Body of pancreas (tissue), 4 donors: ENCODE data around the gene HEBP1.

Source experiments
- POLR2A ChIP-seq, 3 donors: fragments of 450-650 bp; IDR thresholded peaks; one replicate each; pipeline ENCODE4 v1.6.1; 2016; ENCODE audit warnings: antibody characterized with exemption in 3 of 3, mild to moderate bottlenecking in 2 of 3
- TF ChIP-seq, protein P1 (sequence below), 7 experiments: fragments of 450-650 bp in 4 of 7; fragments of 200-600 bp in 3 of 7; sonication (generic) in 3 of 7; IDR thresholded peaks; one replicate each; pipeline ENCODE4 v1.5.1; 2016 to 2019; ENCODE audit warnings: antibody characterized with exemption in 7 of 7

DNA sequence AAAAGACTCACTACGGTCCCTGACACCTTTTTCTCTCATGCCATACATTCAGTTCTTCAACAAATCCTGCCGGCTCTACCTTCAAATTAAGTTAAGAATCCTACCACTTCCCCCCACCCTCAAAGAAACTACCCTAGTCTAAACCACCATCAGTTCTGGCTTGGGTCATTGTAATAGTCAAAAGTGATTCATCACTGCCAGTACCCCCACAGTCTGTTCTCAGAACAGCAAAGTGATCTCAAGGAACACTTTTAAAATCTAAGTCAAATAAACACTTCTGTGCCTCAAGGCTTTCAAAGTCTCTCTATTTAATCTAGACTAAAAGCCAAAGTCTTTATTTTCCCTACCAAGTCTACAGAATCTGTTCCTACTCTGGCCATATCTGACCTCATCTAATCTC is 32.1 kb upstream of the HEBP1 start:
- TF ChIP-seq, protein P1, sequence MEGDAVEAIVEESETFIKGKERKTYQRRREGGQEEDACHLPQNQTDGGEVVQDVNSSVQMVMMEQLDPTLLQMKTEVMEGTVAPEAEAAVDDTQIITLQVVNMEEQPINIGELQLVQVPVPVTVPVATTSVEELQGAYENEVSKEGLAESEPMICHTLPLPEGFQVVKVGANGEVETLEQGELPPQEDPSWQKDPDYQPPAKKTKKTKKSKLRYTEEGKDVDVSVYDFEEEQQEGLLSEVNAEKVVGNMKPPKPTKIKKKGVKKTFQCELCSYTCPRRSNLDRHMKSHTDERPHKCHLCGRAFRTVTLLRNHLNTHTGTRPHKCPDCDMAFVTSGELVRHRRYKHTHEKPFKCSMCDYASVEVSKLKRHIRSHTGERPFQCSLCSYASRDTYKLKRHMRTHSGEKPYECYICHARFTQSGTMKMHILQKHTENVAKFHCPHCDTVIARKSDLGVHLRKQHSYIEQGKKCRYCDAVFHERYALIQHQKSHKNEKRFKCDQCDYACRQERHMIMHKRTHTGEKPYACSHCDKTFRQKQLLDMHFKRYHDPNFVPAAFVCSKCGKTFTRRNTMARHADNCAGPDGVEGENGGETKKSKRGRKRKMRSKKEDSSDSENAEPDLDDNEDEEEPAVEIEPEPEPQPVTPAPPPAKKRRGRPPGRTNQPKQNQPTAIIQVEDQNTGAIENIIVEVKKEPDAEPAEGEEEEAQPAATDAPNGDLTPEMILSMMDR (IDR thresholded peaks at IDR 0.05), result no peak
- TF ChIP-seq POLR2A (IDR thresholded peaks at IDR 0.05), result no peak
